PC-3 (cell line): ENCODE data around the gene ATL2.

Experiments used
- EZH2 ChIP-seq: fragments of 300-600 bp; sonication (generic); IDR thresholded peaks from one replicate; pipeline ENCODE4 v1.6.1; 2017; ENCODE audit warnings: antibody characterized with exemption, mild to moderate bottlenecking, low read length; ENCODE audit not compliant: unreplicated experiment
- TF ChIP-seq, protein P1 (sequence below): fragments of 300-600 bp; sonication (generic); conservative IDR thresholded peaks from 2 replicates; pipeline ENCODE4 v1.5.1; 2017; ENCODE audit warnings: antibody characterized with exemption, low read depth, mild to moderate bottlenecking, low read length

DNA sequence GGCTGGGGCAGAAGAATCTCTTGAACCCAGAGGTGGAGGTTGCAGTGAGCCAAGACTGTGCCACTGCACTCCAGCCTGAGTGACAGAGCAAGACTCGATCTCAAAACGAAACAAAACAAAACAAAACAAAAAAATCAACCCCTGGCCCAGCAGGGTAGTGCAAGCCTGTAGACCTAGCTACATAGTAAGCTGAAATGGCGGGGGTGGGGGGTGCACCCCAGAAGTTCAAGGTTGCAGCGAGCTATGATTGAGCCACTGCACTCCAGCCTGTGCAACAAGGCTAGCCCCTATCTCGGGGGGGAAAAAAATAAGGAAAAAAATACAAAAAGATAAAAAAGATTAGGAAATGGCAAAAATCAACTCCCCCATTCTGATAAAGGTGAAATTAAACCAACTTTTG lies 6.4 kb downstream of the ATL2 start:
- TF ChIP-seq EZH2, result no peak
- TF ChIP-seq, protein P1, sequence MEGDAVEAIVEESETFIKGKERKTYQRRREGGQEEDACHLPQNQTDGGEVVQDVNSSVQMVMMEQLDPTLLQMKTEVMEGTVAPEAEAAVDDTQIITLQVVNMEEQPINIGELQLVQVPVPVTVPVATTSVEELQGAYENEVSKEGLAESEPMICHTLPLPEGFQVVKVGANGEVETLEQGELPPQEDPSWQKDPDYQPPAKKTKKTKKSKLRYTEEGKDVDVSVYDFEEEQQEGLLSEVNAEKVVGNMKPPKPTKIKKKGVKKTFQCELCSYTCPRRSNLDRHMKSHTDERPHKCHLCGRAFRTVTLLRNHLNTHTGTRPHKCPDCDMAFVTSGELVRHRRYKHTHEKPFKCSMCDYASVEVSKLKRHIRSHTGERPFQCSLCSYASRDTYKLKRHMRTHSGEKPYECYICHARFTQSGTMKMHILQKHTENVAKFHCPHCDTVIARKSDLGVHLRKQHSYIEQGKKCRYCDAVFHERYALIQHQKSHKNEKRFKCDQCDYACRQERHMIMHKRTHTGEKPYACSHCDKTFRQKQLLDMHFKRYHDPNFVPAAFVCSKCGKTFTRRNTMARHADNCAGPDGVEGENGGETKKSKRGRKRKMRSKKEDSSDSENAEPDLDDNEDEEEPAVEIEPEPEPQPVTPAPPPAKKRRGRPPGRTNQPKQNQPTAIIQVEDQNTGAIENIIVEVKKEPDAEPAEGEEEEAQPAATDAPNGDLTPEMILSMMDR, result no peak
